IMR-90 (cell line): Measurements from ENCODE around the gene CORO7.

ENCODE experiments used
- CTCF ChIP-seq: conservative IDR thresholded peaks from 2 replicates; pipeline ENCODE4 v1.5.1; 2012; ENCODE audit warnings: mild to moderate bottlenecking, low read depth, low read length, improper control_type of control experiment
- FOS ChIP-seq: fragments of 150-350 bp; IDR thresholded peaks from 2 replicates; pipeline ENCODE4 v1.6.1; 2016; ENCODE audit warnings: low read depth, low read length
- MXI1 ChIP-seq: IDR thresholded peaks from 2 replicates; pipeline ENCODE4 v1.6.1; 2012; ENCODE audit warnings: low read depth, mild to moderate bottlenecking, low read length, moderate library complexity, borderline replicate concordance
- POLR2A ChIP-seq: IDR thresholded peaks from 2 replicates; pipeline ENCODE4 v1.6.1; 2012; ENCODE audit warnings: mild to moderate bottlenecking, low read depth, low read length
- RFX5 ChIP-seq: IDR thresholded peaks from 2 replicates; pipeline ENCODE4 v1.8.0; 2012; ENCODE audit warnings: low read depth, mild to moderate bottlenecking, low read length, moderate library complexity

GRCh38 chr16:4387781-4388180 lies 28.6 kb downstream of the CORO7 start:
- TF ChIP-seq CTCF (no peak), POLR2A (no peak), FOS (no peak), RFX5 (no peak), MXI1 (no peak)
